H1 (cell line): ENCODE results near the gene CCDC120. TPM values are rescaled to one million over a fixed set of nuclear protein-coding genes. Genes with fewer than 3 reads are reported as not detected.

Source experiments
- CTCF ChIA-PET: fragments of 300-600 bp; sonication (Branson Sonifier 250); formaldehyde crosslinking; loops from one replicate; lab custom pipeline; 2021; ENCODE audit not compliant: partially characterized antibody; lab: Charles Lee
- POLR2A ChIA-PET: fragments of 300-600 bp; sonication (Branson Sonifier 250); formaldehyde crosslinking; loops from one replicate; lab custom pipeline; 2021; ENCODE audit warnings: inconsistent platforms; ENCODE audit not compliant: partially characterized antibody; lab: Charles Lee
- DNase-seq, 2 experiments: peaks; one replicate each; pipeline versions ENCODE4 v3.0.0 to v3.0.0-alpha.2; 2010 to 2022; ENCODE audit warnings: low spot score in 2 of 2, low read depth in 1 of 2, mixed read lengths in 1 of 2
- FAIRE-seq: peaks from 2 replicates; lab custom pipeline; 2011; peaks lifted over from hg19 to GRCh38; lab: Jason Lieb, UNC
- H2AFZ ChIP-seq: 2 replicates; pipeline ENCODE4 v1.8.1; 2012; ENCODE audit warnings: low read length, inconsistent platforms
- H2AK5ac ChIP-seq: 2 replicates; pipeline ENCODE4 v1.6.1; 2013; ENCODE audit warnings: low read depth, low read length
- H2BK120ac ChIP-seq: replicated peaks from 2 replicates; pipeline ENCODE3; 2013; ENCODE audit warnings: low read depth, low read length, inconsistent platforms
- H2BK12ac ChIP-seq: 2 replicates; pipeline ENCODE4 v1.6.1; 2013; ENCODE audit warnings: low read depth, low read length
- H2BK15ac ChIP-seq: 2 replicates; pipeline ENCODE4 v1.6.1; 2013; ENCODE audit warnings: low read length
- H2BK20ac ChIP-seq: 2 replicates; pipeline ENCODE4 v1.6.1; 2013; ENCODE audit warnings: low read length
- H2BK5ac ChIP-seq: 2 replicates; pipeline ENCODE4 v1.6.1; 2013; ENCODE audit warnings: low read depth, low read length
- H3K14ac ChIP-seq: 2 replicates; pipeline ENCODE4 v1.6.1; 2013; ENCODE audit warnings: inconsistent platforms; ENCODE audit not compliant: insufficient read length
- H3K18ac ChIP-seq: 2 replicates; pipeline ENCODE4 v1.6.1; 2013; ENCODE audit warnings: low read length; ENCODE audit errors: extremely low read depth
- H3K23ac ChIP-seq: 2 replicates; pipeline ENCODE4 v1.6.1; 2013; ENCODE audit warnings: inconsistent platforms; ENCODE audit not compliant: insufficient read length
- H3K23me2 ChIP-seq: 2 replicates; pipeline ENCODE4 v1.6.1; 2013; ENCODE audit warnings: low read depth, low read length
- H3K27ac ChIP-seq: 2 replicates; pipeline ENCODE4 v1.6.1; 2011; ENCODE audit warnings: low read depth, low read length, inconsistent platforms
- H3K27me3 ChIP-seq, 4 experiments: replicated peaks in 1 of 4; 1 replicate in 1 of 4; 2 replicates in 3 of 4; pipeline versions ENCODE4 v1.6.1 to v1.8.1; 2011 to 2013; ENCODE audit warnings: low read length in 3 of 4, mild to moderate bottlenecking in 3 of 4, inconsistent platforms in 2 of 4, mixed read lengths in 2 of 4, moderate library complexity in 1 of 4; ENCODE audit not compliant: control insufficient read depth in 3 of 4, insufficient read depth in 3 of 4; ENCODE audit errors: extremely low read depth in 1 of 4
- H3K36me3 ChIP-seq, 4 experiments: 2 replicates each; pipeline versions ENCODE4 v1.6.1 to v1.8.1; 2011 to 2013; ENCODE audit warnings: mild to moderate bottlenecking in 4 of 4, low read length in 3 of 4, moderate library complexity in 2 of 4, control low read depth in 1 of 4, inconsistent platforms in 1 of 4; ENCODE audit not compliant: insufficient read depth in 4 of 4, control insufficient read depth in 2 of 4
- H3K4ac ChIP-seq: replicated peaks from 2 replicates; pipeline ENCODE3; 2013; ENCODE audit warnings: low read length, low read depth, mixed read lengths, inconsistent platforms; ENCODE audit not compliant: insufficient read length
- H3K4me1 ChIP-seq, 4 experiments: replicated peaks in 1 of 4; 1 replicate in 1 of 4; 2 replicates in 3 of 4; pipeline versions ENCODE4 v1.6.1 to v1.8.1; 2011 to 2013; ENCODE audit warnings: low read length in 3 of 4, inconsistent platforms in 2 of 4, mixed read lengths in 1 of 4; ENCODE audit not compliant: insufficient read depth in 4 of 4, control insufficient read depth in 3 of 4
- H3K4me2 ChIP-seq, 2 experiments: 2 replicates each; pipeline versions ENCODE4 v1.6.1 to v1.8.1; 2011 to 2013; ENCODE audit warnings: low read depth in 2 of 2, low read length in 2 of 2, control low read depth in 1 of 2, inconsistent platforms in 1 of 2, mild to moderate bottlenecking in 1 of 2; ENCODE audit not compliant: insufficient read depth in 1 of 2
- H3K4me3 ChIP-seq, 4 experiments: fragments of 200-600, 300-600 bp in 1 of 4; sonication (generic), shearing (Covaris generic), sonication (Bioruptor Twin) in 1 of 4; 2 replicates each; pipeline versions ENCODE4 v1.5.1 to v1.8.1; 2011 to 2016; ENCODE audit warnings: low read length in 4 of 4, low read depth in 3 of 4, control low read depth in 2 of 4, inconsistent platforms in 2 of 4, mild to moderate bottlenecking in 2 of 4, mixed read lengths in 1 of 4, moderate library complexity in 1 of 4; ENCODE audit not compliant: insufficient read depth in 2 of 4; ENCODE audit errors: extremely low read depth in 1 of 4
- H3K56ac ChIP-seq: replicated peaks from 2 replicates; pipeline ENCODE3; 2013; ENCODE audit warnings: low read depth, mild to moderate bottlenecking, mixed read lengths, low read length, inconsistent platforms; ENCODE audit not compliant: insufficient read length
- H3K79me1 ChIP-seq: 2 replicates; pipeline ENCODE4 v1.6.1; 2013; ENCODE audit warnings: low read depth, low read length, control low read depth
- H3K79me2 ChIP-seq, 2 experiments: 2 replicates each; pipeline versions ENCODE4 v1.6.1 to v1.8.1; 2012 to 2013; ENCODE audit warnings: low read length in 2 of 2, mild to moderate bottlenecking in 2 of 2, inconsistent platforms in 1 of 2; ENCODE audit not compliant: insufficient read depth in 2 of 2, control insufficient read depth in 1 of 2
- H3K9ac ChIP-seq, 4 experiments: replicated peaks in 1 of 4; 1 replicate in 1 of 4; 2 replicates in 3 of 4; pipeline versions ENCODE4 v1.6.1 to v1.8.1; 2011 to 2013; ENCODE audit warnings: low read depth in 3 of 4, low read length in 3 of 4, control low read depth in 2 of 4, mild to moderate bottlenecking in 2 of 4, moderate library complexity in 2 of 4, inconsistent platforms in 1 of 4; ENCODE audit errors: extremely low read depth in 1 of 4
- H3K9me3 ChIP-seq, 2 experiments: 2 replicates each; pipeline versions ENCODE4 v1.6.1 to v1.8.1; 2012 to 2013; ENCODE audit warnings: mild to moderate bottlenecking in 2 of 2, moderate library complexity in 2 of 2, control low read depth in 1 of 2, inconsistent platforms in 1 of 2, low read depth in 1 of 2, low read length in 1 of 2, mixed read lengths in 1 of 2; ENCODE audit not compliant: insufficient read depth in 2 of 2
- H4K20me1 ChIP-seq, 2 experiments: replicated peaks in 1 of 2; 2 replicates each; pipeline versions ENCODE3 to v1.8.1; 2011 to 2013; ENCODE audit warnings: inconsistent platforms in 2 of 2, low read length in 2 of 2, mild to moderate bottlenecking in 1 of 2; ENCODE audit not compliant: insufficient read depth in 2 of 2, control insufficient read depth in 1 of 2
- H4K5ac ChIP-seq: 2 replicates; pipeline ENCODE4 v1.6.1; 2013; ENCODE audit warnings: low read length, low read depth, mixed read lengths, inconsistent platforms; ENCODE audit not compliant: insufficient read length
- H4K8ac ChIP-seq: 2 replicates; pipeline ENCODE4 v1.8.0; 2013; ENCODE audit warnings: mild to moderate bottlenecking, moderate library complexity, low read length, inconsistent platforms; ENCODE audit not compliant: insufficient read depth; ENCODE audit errors: extremely low read depth
- H4K91ac ChIP-seq: replicated peaks from 2 replicates; pipeline ENCODE3; 2013; ENCODE audit warnings: low read length, mixed read lengths, inconsistent platforms; ENCODE audit not compliant: insufficient read length
- BACH1 ChIP-seq: IDR thresholded peaks from 2 replicates; pipeline ENCODE4 v1.6.1; 2012; ENCODE audit warnings: low read length, improper control_type of control experiment
- BCL11A ChIP-seq, 2 experiments: IDR thresholded peaks; one replicate each; pipeline ENCODE4 v1.6.1; 2011; ENCODE audit warnings: low read depth in 2 of 2, low read length in 2 of 2, mild to moderate bottlenecking in 2 of 2
- POLR2AphosphoS5 ChIP-seq: IDR thresholded peaks from 2 replicates; pipeline ENCODE4 v1.6.1; 2011; ENCODE audit warnings: low read depth, low read length
- SUZ12 ChIP-seq: fragments of 200-600 bp; sonication (generic); IDR thresholded peaks from 2 replicates; pipeline ENCODE4 v1.6.1; 2012; ENCODE audit warnings: mild to moderate bottlenecking, inconsistent platforms, low read length, moderate library complexity, mixed read lengths
- WGBS, 2 experiments: shearing (Covaris generic) in 1 of 2; methylation state at CpG; one replicate each; pipeline versions ENCODE4 v1.1.6 to v1.1.7; 2013 to 2015; ENCODE audit warnings: low lambda C conversion rate in 2 of 2, mixed read lengths in 2 of 2, inconsistent platforms in 1 of 2, low coverage in 1 of 2, missing lambda C conversion rate in 1 of 2; ENCODE audit not compliant: insufficient replicate concordance in 2 of 2, insufficient coverage in 1 of 2, insufficient read length in 1 of 2; ENCODE audit errors: extremely low coverage in 1 of 2, missing lambda C conversion rate in 1 of 2; 5-methylcytosine and 5-hydroxymethylcytosine counted together
- polyA plus RNA-seq, 7 experiments: library from polyadenylated mRNA; depleted of rRNA in 3 of 7; stranded (reverse) in 5 of 7; unstranded in 2 of 7; fragments of >200 nt in 5 of 7; fragments of 200-250 nt in 2 of 7; gene quantifications; 1 replicate in 5 of 7; 2 replicates in 1 of 7; 4 replicates in 1 of 7; pipeline versions ENCODE4 v1.2.1 to v1.2.3, GENCODE V29; 2011 to 2013; ENCODE audit warnings: missing spikeins in 2 of 7, mixed read lengths in 2 of 7
- total RNA-seq: library from RNA; stranded (reverse); fragmentation: NEBNext Ultra II Directional; extraction: Animal tissue kit (Norgen Biotek cat#: 25700); gene quantifications from 2 replicates; pipeline ENCODE4 v1.2.1, GENCODE V29; 2021

Gene CCDC120
- total and polyA plus RNA-seq, 2 of the 8 experiments (the other 6 are each of a cell fraction or from before 2014, with no cell fraction given) = 4.9 to 11.9 TPM

GRCh38 chrX:49030283-49030682 lies 28.5 kb upstream of the CCDC120 start:
- FAIRE-seq (no peak), DNase-seq (no peak)
- CTCF ChIA-PET = no interaction called here
- H3K9me3 ChIP-seq = no peaks in the 10 kb centered on the region
- H3K27me3 ChIP-seq = no peaks in the 10 kb centered on the region
- POLR2A ChIA-PET = interaction anchor here (0.9 to 2.0 kb wide), 9 partner anchors 10 to 115 kb away, joined by 3 to 11 read pairs (median 3); partner anchors contain the start of gene KCND1
- WGBS, 2 experiments = 73% methylated on average over 2 of the region's 6 CpGs; no CpG with 5 or more reads in 1 of the 2 experiments
- no peak overlapping the region for H4K8ac ChIP-seq
- H3K79me1 ChIP-seq = no peaks in the 10 kb centered on the region
- H2BK12ac ChIP-seq = no peak overlapping the region
- no peak overlapping the region; the same call in 1 of the 2 replicates for H3K27ac ChIP-seq
- H2BK5ac ChIP-seq = no peak overlapping the region
- H3K56ac ChIP-seq = no peak overlapping the region
- no peaks in the 10 kb centered on the region for H3K23me2 ChIP-seq
- H2BK15ac ChIP-seq = no peak overlapping the region
- H3K4me3 ChIP-seq = no peak overlapping the region
- no peak overlapping the region for H3K23ac ChIP-seq
- no peak overlapping the region for H2BK20ac ChIP-seq
- H4K20me1 ChIP-seq = peaks cover 0 to 2% of the 10 kb centered on the region in 2 experiments
- H3K4me1 ChIP-seq = peaks cover 0 to 6% (median 2%) of the 10 kb centered on the region in 4 experiments; a peak in 2 of 7 replicates
- no peak overlapping the region for H3K14ac ChIP-seq
- no peak overlapping the region for H4K5ac ChIP-seq
- H2AK5ac ChIP-seq = no peak overlapping the region
- no peak overlapping the region; a peak in 1 of 4 replicates for H3K4me2 ChIP-seq
- H3K36me3 ChIP-seq = peaks cover 10 to 52% (median 36%) of the 10 kb centered on the region in 4 experiments; a peak in 7 of 8 replicates
- H3K18ac ChIP-seq = no peak overlapping the region
- H2BK120ac ChIP-seq = no peak overlapping the region
- no peak overlapping the region for H3K9ac ChIP-seq
- H3K79me2 ChIP-seq = no peaks in the 10 kb centered on the region
- H3K4ac ChIP-seq = no peak overlapping the region
- no peak overlapping the region for H2AFZ ChIP-seq
- no peak overlapping the region for H4K91ac ChIP-seq
- TF ChIP-seq POLR2AphosphoS5 = no peak
- no peak for TF ChIP-seq BACH1
- TF ChIP-seq BCL11A (IDR thresholded peaks at IDR 0.05; ENCODE audit: low read depth in 2 of 2, low read length in 2 of 2) = no peak
- no peak for TF ChIP-seq SUZ12
